CD4-positive, alpha-beta T cell treated with Interleukin-17A for 1 hour (primary cell): ENCODE measurements around the gene RBM4.

Experiments
- DNase-seq: peaks from one replicate; pipeline ENCODE4 v3.0.0-alpha.2; 2020

RBM4 gene

DNA sequence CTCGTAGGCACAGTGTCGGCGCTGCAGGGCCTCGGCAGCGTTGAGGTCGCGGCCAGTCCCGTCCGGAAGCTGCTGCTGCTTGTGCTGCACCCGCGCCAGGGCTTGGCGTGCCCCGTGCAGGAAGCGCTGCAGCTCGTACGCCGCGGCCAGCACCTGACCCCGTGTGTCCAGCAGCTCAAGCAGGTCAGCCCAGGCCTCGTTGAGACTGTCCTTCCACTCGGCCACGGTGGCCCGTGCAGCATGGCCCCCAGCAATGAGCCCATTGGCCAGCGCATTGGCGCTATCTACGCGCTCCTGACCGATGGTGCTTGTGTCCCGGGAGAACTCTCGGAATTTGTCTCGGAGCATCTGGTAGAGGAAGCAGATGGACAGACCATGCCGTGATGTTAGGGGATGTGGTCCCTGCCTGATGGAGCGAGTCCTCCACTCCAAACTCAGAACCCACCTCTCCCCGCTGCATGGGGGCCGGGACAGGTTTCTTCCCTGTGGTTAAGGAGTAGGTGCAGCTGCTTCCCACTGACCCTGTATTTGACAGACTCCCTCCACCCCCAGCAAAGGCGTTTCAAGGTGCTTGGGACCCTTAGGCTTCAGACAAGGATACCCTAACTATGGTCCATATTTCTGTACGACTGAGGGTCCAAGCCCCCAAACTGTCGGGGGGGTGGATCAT, 52.9 kb downstream of the RBM4 start:
- DNase-seq, result no peak

DNA sequence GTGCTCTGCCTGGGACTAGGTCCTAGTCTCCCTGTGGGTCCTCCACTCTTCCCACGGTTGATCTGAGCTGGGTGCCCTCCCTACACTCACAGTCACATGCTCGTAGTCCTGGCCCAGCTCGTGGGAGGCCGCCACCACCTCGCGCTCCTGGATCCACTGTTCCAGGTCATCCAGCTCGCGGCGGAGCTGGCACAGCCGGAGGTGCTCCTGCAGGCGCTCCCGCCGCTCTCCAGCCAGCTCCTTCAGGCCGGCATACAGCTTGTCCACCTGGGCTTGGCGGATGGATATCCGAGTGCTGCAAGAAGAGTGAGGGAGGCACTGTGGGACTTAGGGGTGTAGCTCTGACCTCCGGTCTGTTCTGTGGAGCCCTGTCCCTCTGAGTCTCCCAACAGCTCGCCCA, 53.9 kb downstream of the RBM4 start:
- no peak for DNase-seq

DNA sequence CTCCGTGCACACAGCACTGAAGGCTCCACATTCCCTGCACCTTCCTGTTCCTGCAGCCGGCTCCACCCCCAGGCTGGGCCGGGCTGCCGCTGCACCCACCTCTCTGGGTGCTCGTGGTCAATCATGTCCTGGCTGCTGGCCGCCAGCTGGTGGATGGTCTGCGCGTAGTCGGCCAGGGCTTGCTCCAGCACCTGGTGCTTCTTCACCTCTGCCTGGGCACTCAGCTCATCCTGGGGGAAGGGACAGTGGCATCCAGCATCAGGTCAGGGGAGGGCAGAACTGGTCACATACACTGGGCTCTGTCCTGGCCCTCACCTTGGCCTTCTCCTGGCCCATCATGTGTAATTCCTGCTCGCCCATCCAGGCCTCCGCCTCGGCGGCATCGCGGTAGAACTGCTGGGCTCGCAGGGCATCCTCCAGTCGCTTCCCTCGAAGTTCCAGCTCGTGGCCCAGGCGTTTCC, 54.4 kb downstream of the RBM4 start:
- DNase-seq, result no peak

DNA sequence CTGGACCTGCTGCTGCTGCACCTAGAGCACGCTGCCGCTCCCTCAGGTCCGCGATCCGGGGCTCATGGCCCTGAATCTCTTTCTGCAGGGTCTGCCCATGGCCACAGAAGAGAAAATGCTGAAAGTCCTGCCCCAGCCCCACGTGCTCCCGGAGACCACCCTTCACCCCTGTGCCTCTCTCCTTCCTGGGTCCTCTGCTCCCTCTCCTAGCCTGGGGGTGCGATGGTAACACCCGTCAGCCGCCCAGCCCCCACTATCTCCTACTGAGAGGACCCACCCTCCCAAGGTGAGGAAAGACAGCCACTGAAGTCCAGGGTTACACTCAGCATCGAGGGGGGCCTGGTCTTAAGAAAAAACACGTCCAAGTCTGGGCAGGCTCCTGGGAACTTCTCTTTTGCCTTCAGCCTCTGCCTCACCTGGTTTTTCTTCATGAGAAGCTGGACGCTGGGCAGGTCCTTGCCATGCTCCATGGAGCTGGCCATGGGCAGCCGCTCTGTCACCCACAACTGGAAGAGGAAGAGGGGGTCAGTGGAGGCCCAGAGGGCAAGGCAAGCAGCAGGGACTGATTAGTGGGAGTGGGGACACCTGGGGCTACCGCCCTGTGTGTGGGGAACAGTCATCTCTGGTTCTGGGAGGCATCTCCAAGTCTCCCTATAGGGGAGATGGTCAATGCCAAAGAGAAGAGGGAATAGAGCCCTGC, 55.0 kb downstream of the RBM4 start:
- no peak for DNase-seq

DNA sequence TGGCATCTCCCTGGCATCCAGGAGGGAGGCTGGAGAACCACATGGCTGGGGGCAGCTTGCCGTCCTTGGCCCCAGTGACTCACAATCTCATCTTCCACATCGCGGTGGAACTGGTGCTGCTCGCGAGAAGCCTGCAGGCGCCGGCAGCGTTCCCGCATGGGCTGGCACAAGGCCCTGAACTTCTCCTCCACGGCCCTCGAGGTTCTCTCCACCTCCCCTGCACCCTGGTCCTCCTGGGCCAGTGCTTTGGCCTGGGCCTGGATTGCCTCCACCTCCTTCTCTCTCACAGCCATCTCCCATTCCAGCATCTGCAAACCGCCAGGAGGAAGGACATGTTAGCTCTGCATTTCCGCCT, 55.5 kb downstream of the RBM4 start:
- no peak for DNase-seq

DNA sequence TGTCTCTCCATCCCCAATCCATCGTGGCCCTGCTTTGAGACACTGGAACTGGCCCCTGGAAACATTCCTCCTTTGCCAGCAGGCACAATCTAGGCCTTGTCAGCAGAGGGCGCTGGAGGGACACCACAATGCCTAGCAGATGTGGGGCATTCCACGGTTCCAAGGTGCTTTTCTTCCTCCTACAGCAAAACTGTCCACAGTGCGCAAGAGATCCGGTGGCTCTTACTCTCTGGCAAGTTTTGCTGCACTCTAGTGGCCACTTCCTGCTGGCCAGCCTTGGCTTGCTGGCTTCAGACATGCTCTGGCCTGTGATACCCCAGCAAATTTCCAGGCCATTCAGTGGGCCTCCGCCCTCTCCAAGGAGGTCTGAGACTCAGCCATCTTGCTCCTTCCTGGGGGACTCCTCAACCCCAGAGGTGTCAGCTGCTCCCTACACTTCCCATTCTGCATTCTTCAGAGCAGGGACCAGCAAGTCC, 56.3 kb downstream of the RBM4 start:
- peak; percentile 86 for DNase-seq
